ENCODE data around the gene VMO1.

VMO1 gene

GRCh38 chr17:4753392-4753791, 32.8 kb downstream of the VMO1 start:
- no peak for DNase-seq (ENCODE audit: low read depth)

GRCh38 chr17:4751932-4752331, 34.2 kb downstream of the VMO1 start:
- DNase-seq (ENCODE audit: low read depth): no peak

DNA sequence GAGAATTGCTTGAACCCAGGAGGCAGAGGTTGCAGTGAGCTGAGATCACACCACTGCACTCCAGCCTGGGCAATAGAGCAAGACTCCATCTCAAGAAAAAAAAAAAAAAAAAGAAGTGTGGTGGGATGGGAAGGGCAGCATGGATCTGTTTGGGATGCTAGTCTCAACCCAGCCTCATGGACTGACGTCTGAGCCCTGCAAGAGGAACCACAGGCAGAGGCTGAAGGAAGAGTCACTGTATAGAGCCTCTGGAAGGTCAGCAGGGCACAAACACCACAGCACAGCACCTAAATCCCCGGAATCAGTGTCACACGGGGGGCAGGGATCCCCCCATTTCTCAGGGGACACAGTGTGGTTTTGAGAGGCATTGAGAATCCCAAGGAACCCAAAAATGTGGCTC, 35.6 kb downstream of the VMO1 start:
- no peak for DNase-seq (ENCODE audit: low read depth)

GRCh38 chr17:4748686-4749085, 37.5 kb downstream of the VMO1 start:
- no peak for DNase-seq (ENCODE audit: low read depth)

GRCh38 chr17:4747847-4748246, 38.3 kb downstream of the VMO1 start:
- DNase-seq (ENCODE audit: low read depth): no peak

- DNase-seq (ENCODE audit: low read depth): no peak
Observed at GRCh38 chr17:4744999-4745969, 40.9 kb downstream of the VMO1 start.

- DNase-seq (ENCODE audit: low read depth): no peak
Observed at GRCh38 chr17:4743898-4744297, 42.3 kb downstream of the VMO1 start.

DNA sequence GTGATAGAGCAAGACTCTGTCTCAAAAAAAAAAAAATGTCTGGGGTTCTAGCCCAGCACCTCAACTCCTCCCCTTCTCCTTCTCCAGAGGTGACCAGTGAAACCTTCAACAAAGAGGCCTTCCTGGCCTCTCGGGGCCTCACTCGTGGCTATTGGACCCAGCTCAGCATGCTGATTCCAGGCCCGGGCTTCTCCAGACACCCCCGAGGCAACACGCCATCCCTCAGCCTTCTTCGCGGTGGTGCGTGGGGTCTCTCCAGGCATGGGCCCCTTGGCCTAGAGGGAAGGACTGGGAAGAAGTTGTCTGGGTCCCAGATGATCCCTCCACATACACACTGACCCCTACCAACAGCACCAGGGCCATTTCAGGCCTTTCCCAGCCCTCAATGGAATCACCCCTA, 42.9 kb downstream of the VMO1 start:
- no peak for DNase-seq (ENCODE audit: low read depth)

GRCh38 chr17:4742629-4743028, 43.5 kb downstream of the VMO1 start:
- no peak for DNase-seq (ENCODE audit: low read depth)

DNA sequence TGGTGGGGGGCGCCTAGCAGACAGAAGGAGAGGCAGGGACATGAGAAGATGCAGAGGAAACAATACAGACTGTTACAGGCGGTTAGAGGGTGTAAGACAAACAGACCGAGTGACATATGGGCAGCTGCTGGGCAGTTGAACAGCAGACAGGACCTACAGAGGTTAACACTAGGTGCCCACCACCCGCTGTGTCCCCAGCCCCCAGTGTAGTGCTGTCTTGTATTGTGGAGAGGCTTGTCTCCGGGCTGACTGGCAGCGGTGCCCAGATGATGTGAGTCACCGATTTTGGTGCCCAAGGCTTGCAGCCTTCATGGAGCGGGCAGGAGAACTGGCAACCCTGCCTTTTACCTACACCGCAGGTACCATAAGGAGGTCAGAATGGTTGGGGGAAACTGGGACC, 44.0 kb downstream of the VMO1 start:
- no peak for DNase-seq (ENCODE audit: low read depth)

GRCh38 chr17:4741544-4741943, 44.6 kb downstream of the VMO1 start:
- no peak for DNase-seq (ENCODE audit: low read depth)

- DNase-seq (ENCODE audit: low read depth): no peak
Observed at GRCh38 chr17:4740584-4740983, 45.6 kb downstream of the VMO1 start.

DNA sequence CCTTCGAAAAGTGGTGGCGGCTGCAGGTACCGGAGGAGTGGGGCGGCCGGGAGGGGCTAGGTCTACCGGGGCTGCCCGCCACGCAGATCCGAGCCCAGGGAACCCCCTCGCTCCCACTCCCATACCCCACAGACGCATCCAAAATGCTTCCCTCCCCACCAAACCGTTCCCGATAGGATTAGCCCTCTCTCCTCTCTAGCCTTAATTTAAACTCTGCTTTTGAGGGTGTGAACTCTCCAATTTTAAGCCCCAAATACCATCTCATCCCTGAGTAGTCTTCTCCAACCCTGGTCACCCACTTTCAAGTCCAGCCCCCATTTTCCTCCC, 46.2 kb downstream of the VMO1 start:
- no peak for DNase-seq (ENCODE audit: low read depth)

DNA sequence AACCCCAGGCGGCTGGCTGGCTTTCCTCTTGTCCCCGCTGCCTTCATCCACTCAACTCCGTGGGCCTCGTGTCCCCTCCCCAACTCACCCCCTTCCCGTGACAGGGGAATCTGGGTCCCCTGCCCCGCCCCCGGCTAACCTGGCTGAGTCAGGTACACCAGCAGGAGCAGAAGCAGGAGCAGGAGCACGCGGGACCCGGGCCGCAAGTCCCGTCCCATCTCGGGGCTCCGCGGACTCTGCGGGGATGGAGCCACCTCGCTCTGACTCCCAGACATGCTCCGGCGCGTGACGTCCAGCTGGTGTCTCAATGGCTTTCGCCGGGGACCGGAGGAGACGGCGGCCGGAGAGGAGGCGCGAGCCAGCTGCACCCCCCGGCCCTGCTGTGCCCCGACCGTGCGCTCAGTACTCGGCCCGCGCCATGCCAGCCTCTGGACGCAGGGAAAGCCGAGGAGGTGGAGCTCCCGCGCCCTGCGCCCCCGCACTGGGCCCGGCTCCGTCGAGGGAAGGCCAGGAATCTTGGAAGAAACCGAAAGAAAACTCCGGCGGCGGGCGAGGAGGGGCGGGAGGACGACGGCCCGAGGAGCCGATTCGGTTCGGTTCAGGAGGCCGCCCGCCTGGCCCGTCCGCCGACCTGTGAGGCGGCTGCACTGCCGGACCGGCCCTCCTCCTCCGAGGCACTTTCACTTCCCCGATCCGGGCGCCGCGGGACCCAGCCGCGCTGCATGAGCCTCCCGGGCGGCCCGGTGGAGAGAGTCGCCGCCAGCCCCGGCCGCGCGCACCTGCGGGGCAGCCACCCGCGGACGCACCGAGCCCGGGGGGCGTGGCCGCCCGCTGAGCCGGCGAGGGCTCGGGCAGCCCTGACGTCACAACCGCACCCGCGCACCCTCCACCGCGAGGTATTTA, 46.8 kb downstream of the VMO1 start, which contains the start of the genes CXCL16 and ZMYND15:
Gene CXCL16 (minus strand): TSS at position 807 of the 903 bp plus-strand sequence. CDS start 589 bp downstream, at position 218.
Gene ZMYND15 (plus strand): TSS at position 712 of the 903 bp plus-strand sequence. CDS start 716 bp downstream, outside the sequence.
- no peak for DNase-seq (ENCODE audit: low read depth)

DNA sequence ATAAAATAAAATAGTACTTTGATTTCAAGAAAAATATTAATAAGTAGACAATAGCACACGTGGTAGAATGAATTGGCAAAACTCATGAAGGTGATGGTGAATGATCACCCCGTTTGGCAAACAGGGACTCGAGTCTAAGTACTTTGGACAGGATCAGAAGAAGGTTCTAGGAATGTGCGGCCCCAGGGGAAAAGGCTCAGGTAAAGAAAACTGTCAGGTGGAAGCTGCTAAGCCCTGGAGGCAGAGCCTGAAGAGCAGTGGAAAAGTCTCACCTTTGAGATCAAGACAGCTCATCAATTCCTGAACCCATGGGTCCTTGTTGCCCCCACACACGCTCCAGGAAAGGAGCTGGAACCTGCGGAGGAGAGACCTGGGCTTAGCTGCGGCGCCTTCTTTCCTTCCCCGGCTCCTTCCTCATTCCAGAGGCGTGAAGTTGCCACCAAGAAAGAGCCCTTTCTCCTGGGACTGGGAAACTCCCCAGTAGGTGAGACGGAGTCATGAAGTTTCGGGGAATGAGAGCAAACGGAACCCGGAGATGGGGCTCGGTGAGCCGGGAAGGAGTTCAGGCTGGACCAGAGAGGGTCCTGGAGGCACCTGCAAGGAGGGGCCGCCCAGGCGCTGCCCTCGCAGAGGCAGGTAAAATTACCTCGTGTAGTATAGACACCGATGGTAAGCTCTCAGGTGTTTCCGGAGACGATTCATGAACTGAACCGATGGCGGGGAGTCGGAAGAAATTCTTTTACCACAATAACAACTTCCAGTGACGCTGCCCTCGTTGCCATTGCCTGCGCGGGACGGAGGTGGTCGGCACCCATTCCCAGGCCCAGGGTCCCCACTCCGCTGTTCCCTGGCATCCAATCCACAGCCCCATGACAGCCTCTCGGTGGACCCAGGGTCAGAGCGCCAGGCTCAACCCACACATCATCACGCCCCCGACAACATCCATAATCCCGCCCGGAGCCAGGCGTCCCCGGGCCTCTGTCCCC, 47.7 kb downstream of the VMO1 start:
- DNase-seq (ENCODE audit: low read depth): no peak

GRCh38 chr17:4735876-4736651, 50.1 kb downstream of the VMO1 start:
- no peak for DNase-seq (ENCODE audit: low read depth)
